NCI-H1436 treated with DMSO at 0.1 percent for 48 hours (cell line): ENCODE results near the gene OLA1.
A peak's percentile ranks its signal among the peaks of the same experiment; 100 is the strongest.

Source experiments
- DNase-seq: peaks from one replicate; lab custom pipeline; 2025; lab: John Stamatoyannopoulos, UW

Gene OLA1

GRCh38 chr2:174063492-174064092 lies 184.7 kb downstream of the OLA1 start:
- no peak for DNase-seq

GRCh38 chr2:174062934-174063333 lies 185.4 kb downstream of the OLA1 start:
- no peak for DNase-seq

GRCh38 chr2:174059884-174060244 lies 188.5 kb downstream of the OLA1 start:
- DNase-seq, result no peak

GRCh38 chr2:174059178-174059883 lies 189.0 kb downstream of the OLA1 start:
- DNase-seq, result no peak

- DNase-seq, result no peak
Measured at GRCh38 chr2:174058456-174058855, 189.9 kb downstream of the OLA1 start.

- DNase-seq, result no peak
Measured at GRCh38 chr2:174058026-174058425, 190.3 kb downstream of the OLA1 start.

GRCh38 chr2:174054926-174055325 lies 193.4 kb downstream of the OLA1 start:
- no peak for DNase-seq

GRCh38 chr2:174053355-174054151 lies 194.8 kb downstream of the OLA1 start:
- DNase-seq, result no peak

- DNase-seq, result no peak
Measured at GRCh38 chr2:174052584-174052976, 195.8 kb downstream of the OLA1 start.

GRCh38 chr2:174051741-174052583 lies 196.4 kb downstream of the OLA1 start:
- DNase-seq, result no peak

- DNase-seq, result no peak
Measured at GRCh38 chr2:174051068-174051467, 197.3 kb downstream of the OLA1 start.

GRCh38 chr2:174049895-174050294 lies 198.4 kb downstream of the OLA1 start:
- no peak for DNase-seq

- DNase-seq, result no peak
Measured at GRCh38 chr2:174048243-174048642, 200.1 kb downstream of the OLA1 start.

GRCh38 chr2:174047746-174048145 lies 200.6 kb downstream of the OLA1 start:
- DNase-seq, result no peak

GRCh38 chr2:174046172-174046571 lies 202.2 kb downstream of the OLA1 start:
- no peak for DNase-seq

GRCh38 chr2:174044556-174044955 lies 203.8 kb downstream of the OLA1 start:
- no peak for DNase-seq

- DNase-seq, result no peak
Measured at GRCh38 chr2:174040417-174040701, 208.0 kb downstream of the OLA1 start.

- DNase-seq, result peak; percentile 57
Measured at GRCh38 chr2:174039551-174040416, 208.5 kb downstream of the OLA1 start.

GRCh38 chr2:174038462-174038861 lies 209.9 kb downstream of the OLA1 start:
- no peak for DNase-seq

GRCh38 chr2:174036825-174037224 lies 211.5 kb downstream of the OLA1 start:
- no peak for DNase-seq

- DNase-seq, result no peak
Measured at GRCh38 chr2:174035981-174036742, 212.2 kb downstream of the OLA1 start.
